HepG2 (cell line): ENCODE measurements around the gene ALLC. TPM values are rescaled to one million over a fixed set of nuclear protein-coding genes. Genes with fewer than 3 reads are reported as not detected.

Experiments
- ARHGAP35 ChIP-seq: sonication (generic); formaldehyde crosslinking; IDR thresholded peaks from 2 replicates; pipeline ENCODE4 v1.9.0; 2022; ENCODE audit warnings: mild to moderate bottlenecking, inconsistent platforms, moderate library complexity, missing genetic modification reagents, borderline replicate concordance
- CC2D1A ChIP-seq: sonication (generic); formaldehyde crosslinking; IDR thresholded peaks from 2 replicates; pipeline ENCODE4 v1.8.1; 2023; ENCODE audit warnings: mild to moderate bottlenecking, missing genetic modification reagents
- ELF1 ChIP-seq: sonication (generic); formaldehyde crosslinking; IDR thresholded peaks from 2 replicates; pipeline ENCODE4 v1.4.0; 2020; ENCODE audit warnings: missing genetic modification reagents
- FIP1L1 ChIP-seq: fragments of 200-400 bp; formaldehyde crosslinking; IDR thresholded peaks from 2 replicates; pipeline ENCODE4 v1.6.1; 2018; ENCODE audit warnings: low read depth, mild to moderate bottlenecking, low read length, moderate library complexity, borderline replicate concordance; ENCODE audit not compliant: insufficient read depth
- FOXA1 ChIP-seq, 2 experiments: fragments of 450-650 bp in 1 of 2; sonication (generic) in 1 of 2; formaldehyde crosslinking in 1 of 2; IDR thresholded peaks; 2 replicates each; pipeline versions ENCODE4 v1.4.0 to v1.6.1; 2016 to 2020; ENCODE audit warnings: missing genetic modification reagents in 1 of 2
- FOXK1 ChIP-seq: sonication (generic); formaldehyde crosslinking; IDR thresholded peaks from 2 replicates; pipeline ENCODE4 v1.4.0; 2020; ENCODE audit warnings: low read depth, missing genetic modification reagents, borderline replicate concordance
- ISX ChIP-seq: sonication (generic); formaldehyde crosslinking; conservative IDR thresholded peaks from 2 replicates; pipeline ENCODE4 v1.5.0; 2020; ENCODE audit warnings: missing genetic modification reagents
- KAT8 ChIP-seq: IDR thresholded peaks from 2 replicates; pipeline ENCODE4 v1.6.1; 2016; ENCODE audit warnings: missing genetic modification reagents, missing compliant biosample characterization
- MAF1 ChIP-seq: sonication (generic); formaldehyde crosslinking; IDR thresholded peaks from 2 replicates; pipeline ENCODE4 v1.5.0; 2020; ENCODE audit warnings: missing genetic modification reagents, borderline replicate concordance
- PRMT3 ChIP-seq: sonication (generic); formaldehyde crosslinking; IDR thresholded peaks from 2 replicates; pipeline ENCODE4 v1.8.1; 2022; ENCODE audit warnings: low read depth, mild to moderate bottlenecking, moderate library complexity, missing genetic modification reagents, borderline replicate concordance
- RXRA ChIP-seq: sonication (generic); formaldehyde crosslinking; IDR thresholded peaks from 2 replicates; pipeline ENCODE4 v1.5.1; 2020; ENCODE audit warnings: missing genetic modification reagents
- STAG1 ChIP-seq: sonication (generic); formaldehyde crosslinking; IDR thresholded peaks from 2 replicates; pipeline ENCODE4 v1.4.0; 2020; ENCODE audit warnings: missing genetic modification reagents
- ZFX ChIP-seq: sonication (generic); formaldehyde crosslinking; IDR thresholded peaks from 2 replicates; pipeline ENCODE4 v1.4.0; 2020; ENCODE audit warnings: mild to moderate bottlenecking, low read depth, missing genetic modification reagents, moderate library complexity
- ZNF891 ChIP-seq: sonication (generic); formaldehyde crosslinking; IDR thresholded peaks from 2 replicates; pipeline ENCODE4 v1.5.0; 2020; ENCODE audit warnings: mild to moderate bottlenecking, missing genetic modification reagents
- polyA plus RNA-seq, 8 experiments: library from polyadenylated mRNA; depleted of rRNA in 3 of 8; stranded (reverse) in 7 of 8; unstranded in 1 of 8; fragments of >200 nt; fragmentation: Illumina TruSeq in 4 of 8; extraction: Trizol in 4 of 8; gene quantifications; 2 replicates each; pipeline versions ENCODE4 v1.2.1 to v1.2.3, GENCODE V29; 2011 to 2016; ENCODE audit warnings: low read depth in 4 of 8, missing spikeins in 1 of 8, mixed read lengths in 1 of 8; ENCODE audit not compliant: insufficient read depth in 1 of 8
- total RNA-seq, 5 experiments: library from RNA; depleted of rRNA; stranded (reverse); fragments of >200 nt; fragmentation: Illumina TruSeq; extraction: Trizol; gene quantifications; 2 replicates each; pipeline ENCODE4 v1.2.3, GENCODE V29; 2016; ENCODE audit warnings: low read depth in 1 of 5
- TF ChIP-seq, protein P1 (sequence below): IDR thresholded peaks from 2 replicates; pipeline ENCODE4 v1.6.1; 2016; ENCODE audit warnings: missing compliant biosample characterization, missing genetic modification reagents, borderline replicate concordance
- TF ChIP-seq, protein P2 (sequence below): sonication (generic); formaldehyde crosslinking; IDR thresholded peaks from 2 replicates; pipeline ENCODE4 v1.4.0; 2020; ENCODE audit warnings: missing genetic modification reagents, borderline replicate concordance
- TF ChIP-seq, protein P3 (sequence below): sonication (generic); formaldehyde crosslinking; IDR thresholded peaks from 2 replicates; pipeline ENCODE4 v1.9.0; 2022; ENCODE audit warnings: low read depth, missing genetic modification reagents

Gene ALLC
- total and polyA plus RNA-seq, 2 of the 13 experiments (the other 11 are each of a cell fraction or from before 2014, with no cell fraction given) = 0.08 to 0.11 TPM

DNA sequence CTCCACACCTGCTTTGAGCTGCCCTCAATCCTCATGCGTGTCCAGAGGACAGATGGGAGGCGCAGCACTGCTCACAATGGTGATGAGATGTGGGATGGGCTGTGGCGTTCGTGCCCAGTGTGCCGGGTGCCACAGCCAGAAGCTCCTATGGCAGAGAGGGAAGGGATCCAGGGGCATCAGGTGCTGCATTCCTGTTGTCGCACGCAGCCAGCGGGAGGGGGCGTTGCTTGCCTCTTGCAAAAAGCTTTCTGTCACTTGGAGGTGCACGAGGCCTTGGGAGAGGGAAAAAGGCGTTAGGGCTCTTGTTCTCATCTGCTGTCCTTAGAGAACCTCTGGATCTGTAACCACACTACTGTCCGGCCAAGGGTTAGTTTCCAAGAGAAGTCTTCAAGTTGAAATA is 29.2 kb upstream of the ALLC start (continued):
- TF ChIP-seq ARHGAP35 (CRISPR knock-in tag) = no peak
- TF ChIP-seq, protein P1, sequence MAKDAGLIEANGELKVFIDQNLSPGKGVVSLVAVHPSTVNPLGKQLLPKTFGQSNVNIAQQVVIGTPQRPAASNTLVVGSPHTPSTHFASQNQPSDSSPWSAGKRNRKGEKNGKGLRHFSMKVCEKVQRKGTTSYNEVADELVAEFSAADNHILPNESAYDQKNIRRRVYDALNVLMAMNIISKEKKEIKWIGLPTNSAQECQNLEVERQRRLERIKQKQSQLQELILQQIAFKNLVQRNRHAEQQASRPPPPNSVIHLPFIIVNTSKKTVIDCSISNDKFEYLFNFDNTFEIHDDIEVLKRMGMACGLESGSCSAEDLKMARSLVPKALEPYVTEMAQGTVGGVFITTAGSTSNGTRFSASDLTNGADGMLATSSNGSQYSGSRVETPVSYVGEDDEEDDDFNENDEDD = 0 out of 2 replicates have a peak, but pooled peaks have one; percentile 24
- no peak for TF ChIP-seq PRMT3 (CRISPR knock-in tag)
- no peak for TF ChIP-seq ELF1 (CRISPR knock-in tag)
- no peak for TF ChIP-seq FIP1L1
- no peak for TF ChIP-seq CC2D1A (CRISPR knock-in tag)
- TF ChIP-seq MAF1 = no peak
- 0 out of 2 replicates have a peak, but pooled peaks have one; percentile 32 for TF ChIP-seq ZFX
- TF ChIP-seq, protein P2, sequence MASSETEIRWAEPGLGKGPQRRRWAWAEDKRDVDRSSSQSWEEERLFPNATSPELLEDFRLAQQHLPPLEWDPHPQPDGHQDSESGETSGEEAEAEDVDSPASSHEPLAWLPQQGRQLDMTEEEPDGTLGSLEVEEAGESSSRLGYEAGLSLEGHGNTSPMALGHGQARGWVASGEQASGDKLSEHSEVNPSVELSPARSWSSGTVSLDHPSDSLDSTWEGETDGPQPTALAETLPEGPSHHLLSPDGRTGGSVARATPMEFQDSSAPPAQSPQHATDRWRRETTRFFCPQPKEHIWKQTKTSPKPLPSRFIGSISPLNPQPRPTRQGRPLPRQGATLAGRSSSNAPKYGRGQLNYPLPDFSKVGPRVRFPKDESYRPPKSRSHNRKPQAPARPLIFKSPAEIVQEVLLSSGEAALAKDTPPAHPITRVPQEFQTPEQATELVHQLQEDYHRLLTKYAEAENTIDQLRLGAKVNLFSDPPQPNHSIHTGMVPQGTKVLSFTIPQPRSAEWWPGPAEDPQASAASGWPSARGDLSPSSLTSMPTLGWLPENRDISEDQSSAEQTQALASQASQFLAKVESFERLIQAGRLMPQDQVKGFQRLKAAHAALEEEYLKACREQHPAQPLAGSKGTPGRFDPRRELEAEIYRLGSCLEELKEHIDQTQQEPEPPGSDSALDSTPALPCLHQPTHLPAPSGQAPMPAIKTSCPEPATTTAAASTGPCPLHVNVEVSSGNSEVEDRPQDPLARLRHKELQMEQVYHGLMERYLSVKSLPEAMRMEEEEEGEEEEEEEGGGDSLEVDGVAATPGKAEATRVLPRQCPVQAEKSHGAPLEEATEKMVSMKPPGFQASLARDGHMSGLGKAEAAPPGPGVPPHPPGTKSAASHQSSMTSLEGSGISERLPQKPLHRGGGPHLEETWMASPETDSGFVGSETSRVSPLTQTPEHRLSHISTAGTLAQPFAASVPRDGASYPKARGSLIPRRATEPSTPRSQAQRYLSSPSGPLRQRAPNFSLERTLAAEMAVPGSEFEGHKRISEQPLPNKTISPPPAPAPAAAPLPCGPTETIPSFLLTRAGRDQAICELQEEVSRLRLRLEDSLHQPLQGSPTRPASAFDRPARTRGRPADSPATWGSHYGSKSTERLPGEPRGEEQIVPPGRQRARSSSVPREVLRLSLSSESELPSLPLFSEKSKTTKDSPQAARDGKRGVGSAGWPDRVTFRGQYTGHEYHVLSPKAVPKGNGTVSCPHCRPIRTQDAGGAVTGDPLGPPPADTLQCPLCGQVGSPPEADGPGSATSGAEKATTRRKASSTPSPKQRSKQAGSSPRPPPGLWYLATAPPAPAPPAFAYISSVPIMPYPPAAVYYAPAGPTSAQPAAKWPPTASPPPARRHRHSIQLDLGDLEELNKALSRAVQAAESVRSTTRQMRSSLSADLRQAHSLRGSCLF = no peak
- TF ChIP-seq RXRA (CRISPR knock-in tag) = no peak
- TF ChIP-seq, protein P3, sequence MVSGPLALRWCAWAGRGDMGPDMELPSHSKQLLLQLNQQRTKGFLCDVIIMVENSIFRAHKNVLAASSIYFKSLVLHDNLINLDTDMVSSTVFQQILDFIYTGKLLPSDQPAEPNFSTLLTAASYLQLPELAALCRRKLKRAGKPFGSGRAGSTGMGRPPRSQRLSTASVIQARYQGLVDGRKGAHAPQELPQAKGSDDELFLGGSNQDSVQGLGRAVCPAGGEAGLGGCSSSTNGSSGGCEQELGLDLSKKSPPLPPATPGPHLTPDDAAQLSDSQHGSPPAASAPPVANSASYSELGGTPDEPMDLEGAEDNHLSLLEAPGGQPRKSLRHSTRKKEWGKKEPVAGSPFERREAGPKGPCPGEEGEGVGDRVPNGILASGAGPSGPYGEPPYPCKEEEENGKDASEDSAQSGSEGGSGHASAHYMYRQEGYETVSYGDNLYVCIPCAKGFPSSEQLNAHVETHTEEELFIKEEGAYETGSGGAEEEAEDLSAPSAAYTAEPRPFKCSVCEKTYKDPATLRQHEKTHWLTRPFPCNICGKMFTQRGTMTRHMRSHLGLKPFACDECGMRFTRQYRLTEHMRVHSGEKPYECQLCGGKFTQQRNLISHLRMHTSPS (CRISPR knock-in tag) = no peak
- TF ChIP-seq ISX (CRISPR knock-in tag) = no peak
- peak; percentile 70 for TF ChIP-seq STAG1
- no peak for TF ChIP-seq FOXK1 (CRISPR knock-in tag)
- TF ChIP-seq KAT8 = no peak
- TF ChIP-seq ZNF891 (CRISPR knock-in tag) = no peak
- TF ChIP-seq FOXA1 (IDR thresholded peaks at IDR 0.05) = no peak
- 0 out of 2 replicates have a peak, but pooled peaks have one; percentile 11 for TF ChIP-seq FOXA1 (CRISPR knock-in tag; IDR thresholded peaks at IDR 0.05)
